ENCODE results near the gene METTL13.

METTL13 gene

DNA sequence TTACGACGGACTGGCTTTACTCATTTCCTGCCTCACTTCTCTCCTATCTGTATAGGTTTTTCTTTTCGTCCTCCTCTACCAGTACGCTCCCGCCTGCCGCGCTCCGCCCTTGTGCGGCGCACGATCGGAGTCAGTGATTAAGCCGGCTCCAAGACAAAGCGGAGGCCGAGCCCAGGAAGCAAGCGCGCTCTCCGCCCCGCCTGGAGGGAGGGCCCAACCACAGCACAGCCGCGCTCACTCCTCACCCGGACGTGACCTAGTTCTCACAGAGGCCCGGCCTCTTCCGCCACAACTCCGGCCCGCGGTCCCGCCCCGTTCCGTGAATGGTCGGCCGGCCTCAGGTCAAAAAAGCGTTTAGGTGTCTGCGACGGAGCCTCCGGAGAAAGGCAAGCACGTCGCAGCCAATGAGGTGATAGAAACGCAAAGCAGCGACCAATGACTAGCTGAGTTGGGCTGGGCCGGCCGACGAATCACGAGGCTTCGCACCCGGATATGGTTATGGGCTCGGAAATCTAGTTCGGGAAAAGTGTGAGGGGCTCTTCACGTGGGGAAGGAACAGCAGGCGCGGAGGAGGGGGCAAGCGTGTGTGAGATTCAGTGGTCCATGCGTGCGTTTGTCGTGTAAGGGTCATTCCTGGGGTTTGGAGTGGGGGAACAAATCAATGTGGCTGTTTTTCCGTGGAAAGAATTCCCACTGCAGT lies at the start of gene METTL13:
TSS of gene METTL13 (plus strand) at position 485 of the 700 bp plus-strand sequence. CDS start 308 bp downstream, outside the sequence.
- DNase-seq (ENCODE audit: low read depth): peak; percentile 98

- no peak for DNase-seq (ENCODE audit: low read depth)
These were observed 45.3 kb upstream of the METTL13 start for GRCh38 chr1:171736196-171736595.

GRCh38 chr1:171738911-171739310 lies 42.5 kb upstream of the METTL13 start:
- DNase-seq (ENCODE audit: low read depth): no peak

- DNase-seq (ENCODE audit: low read depth): no peak
These were observed 41.8 kb upstream of the METTL13 start for GRCh38 chr1:171739656-171740055.

- no peak for DNase-seq (ENCODE audit: low read depth)
These were observed 41.0 kb upstream of the METTL13 start for GRCh38 chr1:171740356-171740863.

DNA sequence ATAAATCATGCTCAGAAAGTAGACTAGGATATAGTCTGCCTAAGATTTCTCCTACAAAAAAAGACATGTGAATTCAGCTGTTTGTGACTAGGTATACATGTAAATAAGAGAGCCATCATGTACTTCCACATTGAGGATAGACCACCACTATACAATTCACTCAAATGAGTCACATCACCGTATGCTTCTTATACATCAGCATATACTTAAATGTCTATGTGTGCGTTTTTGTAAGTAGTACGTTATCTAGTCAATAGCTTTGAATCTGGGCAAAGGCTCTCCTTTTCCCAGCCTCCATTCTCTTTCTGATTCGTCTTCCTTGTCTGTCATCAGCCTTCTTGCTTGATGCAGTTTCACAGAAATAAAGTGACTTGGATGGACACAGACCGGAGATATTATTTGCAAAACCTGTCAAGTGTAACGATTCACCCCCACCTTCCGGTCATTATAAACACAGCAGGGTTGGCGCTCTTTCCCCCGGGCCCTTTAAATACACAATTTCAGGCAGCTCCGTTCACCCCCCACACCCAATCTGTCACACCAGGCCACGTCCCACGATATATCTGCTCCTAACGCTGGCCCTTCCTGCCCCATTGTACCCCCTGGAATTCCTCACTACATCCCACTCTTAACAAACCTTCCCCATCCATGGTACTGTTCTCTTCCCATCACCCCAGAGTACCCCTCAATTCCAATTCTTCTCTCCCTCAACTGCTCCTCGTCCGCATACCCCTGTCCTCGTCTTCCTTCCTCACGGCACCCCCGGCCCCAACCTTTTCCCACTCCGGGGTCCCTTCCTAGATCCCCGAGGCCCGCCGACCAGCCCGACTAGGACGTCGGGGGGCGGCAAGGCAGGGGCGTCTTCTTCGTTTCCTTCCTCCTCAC lies 40.2 kb upstream of the METTL13 start:
- DNase-seq (ENCODE audit: low read depth): no peak

- peak; percentile 75 for DNase-seq (ENCODE audit: low read depth)
These were observed 39.4 kb upstream of the METTL13 start, which contains the start of gene VAMP4 for GRCh38 chr1:171741872-171742576. Gene VAMP4 (minus strand): TSS chr1:171742065. CDS start chr1:171738414, 3,651 bp downstream.

DNA sequence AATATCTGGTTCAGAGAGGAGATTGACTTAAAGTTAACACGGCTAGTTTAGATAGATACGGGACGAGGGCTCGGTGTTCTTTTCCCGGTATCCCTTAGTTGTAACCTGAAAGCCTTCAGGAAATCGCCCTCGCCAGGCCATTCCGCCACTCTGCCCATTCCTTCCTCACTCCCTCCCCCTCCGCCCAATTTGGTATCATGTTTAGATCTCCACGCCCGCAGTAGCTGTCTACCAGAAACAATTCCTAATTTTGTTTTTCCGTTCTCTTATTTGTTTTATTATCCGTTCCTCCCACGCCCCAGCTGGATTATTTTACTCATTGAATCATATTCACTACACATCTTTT lies 38.9 kb upstream of the METTL13 start:
- DNase-seq (ENCODE audit: low read depth): no peak

- no peak for DNase-seq (ENCODE audit: low read depth)
These were observed 38.2 kb upstream of the METTL13 start for GRCh38 chr1:171743081-171743870.

- no peak for DNase-seq (ENCODE audit: low read depth)
These were observed 36.5 kb upstream of the METTL13 start for GRCh38 chr1:171744986-171745385.

DNA sequence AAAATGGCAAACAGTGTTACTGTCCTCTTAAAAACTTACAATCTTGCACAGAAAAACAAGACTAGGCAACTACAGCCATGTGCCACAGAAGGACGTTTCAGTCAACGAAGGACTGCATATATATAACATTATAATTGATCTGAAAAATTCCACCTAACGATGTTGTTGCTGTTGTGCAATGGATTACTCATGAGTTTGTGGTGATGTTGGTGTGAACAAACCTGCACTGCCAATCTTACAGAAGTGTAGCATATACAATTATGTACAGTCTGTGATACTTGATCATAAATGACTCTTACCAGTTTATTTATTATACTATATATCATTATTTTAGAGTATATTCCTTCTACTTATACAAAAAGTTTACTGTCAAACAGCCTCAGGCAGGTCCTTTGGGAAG lies 32.8 kb upstream of the METTL13 start:
- no peak for DNase-seq (ENCODE audit: low read depth)

DNA sequence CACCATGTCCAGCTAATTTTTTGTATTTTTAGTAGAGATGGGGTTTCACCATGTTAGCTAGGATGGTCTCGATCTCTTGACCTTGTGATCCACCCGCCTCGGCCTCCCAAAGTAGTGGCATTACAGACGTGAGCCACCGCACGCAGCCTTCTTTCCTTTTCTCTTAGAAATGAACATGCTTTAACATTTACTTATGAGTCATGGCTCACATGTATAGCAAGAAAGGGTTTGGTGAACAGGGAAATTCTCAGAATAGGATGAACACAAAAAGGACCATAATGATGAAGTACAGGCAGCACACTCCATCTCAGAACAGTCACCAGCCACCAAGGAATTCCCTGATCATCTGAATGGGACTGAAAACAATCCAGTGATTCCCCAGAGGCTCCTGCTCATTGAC lies 30.2 kb upstream of the METTL13 start:
- no peak for DNase-seq (ENCODE audit: low read depth)

GRCh38 chr1:171753182-171753581 lies 28.3 kb upstream of the METTL13 start:
- no peak for DNase-seq (ENCODE audit: low read depth)

DNA sequence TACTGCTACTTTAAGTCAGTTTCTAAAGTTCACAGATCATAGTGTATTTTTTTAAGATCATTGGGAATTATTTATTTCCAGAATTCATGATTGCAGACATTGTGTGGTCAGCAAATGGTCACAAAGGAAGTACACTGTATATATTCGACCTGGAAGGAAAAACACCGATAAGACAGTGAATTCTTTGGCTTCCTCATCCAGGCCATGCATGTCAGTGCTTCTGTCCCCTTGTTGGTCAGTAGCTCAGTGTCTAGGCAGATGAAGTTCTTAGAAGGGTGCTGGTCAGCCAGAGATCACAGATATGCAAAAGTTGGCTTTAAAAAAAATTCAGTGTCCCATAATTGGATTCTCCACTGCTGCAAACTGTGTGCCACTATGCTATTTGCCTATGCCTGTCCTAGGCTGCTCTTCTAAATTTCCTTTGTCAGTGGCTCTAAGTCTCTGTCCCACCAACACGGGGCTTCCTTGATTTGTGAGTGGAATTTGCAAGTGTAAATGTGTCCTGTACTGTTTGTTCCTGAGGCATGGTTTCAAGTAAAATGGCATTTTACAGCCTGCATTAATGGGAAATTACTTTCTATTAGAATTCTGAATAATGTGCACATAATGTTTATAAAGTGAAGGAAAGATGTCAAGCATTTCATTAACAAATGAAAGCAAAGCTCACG lies 27.6 kb upstream of the METTL13 start:
- DNase-seq (ENCODE audit: low read depth): no peak

DNA sequence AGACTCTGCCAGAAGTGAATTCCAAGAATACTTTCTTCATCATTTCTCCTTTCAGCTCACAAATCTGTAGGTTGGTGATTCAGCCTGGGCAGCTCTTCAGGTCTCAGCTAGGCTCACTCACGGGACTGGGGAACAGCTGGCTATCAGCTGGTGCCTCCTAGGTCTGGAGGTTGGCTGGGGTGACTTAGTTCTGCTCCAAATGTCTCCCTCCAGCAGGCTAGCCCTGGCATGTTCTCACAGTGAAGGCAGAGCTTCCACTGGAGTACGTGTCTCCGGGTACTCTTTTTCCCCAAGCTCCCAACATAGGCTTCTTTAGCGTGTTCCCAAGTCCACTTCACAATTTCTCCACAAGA lies 27.1 kb upstream of the METTL13 start:
- DNase-seq (ENCODE audit: low read depth): no peak

- no peak for DNase-seq (ENCODE audit: low read depth)
These were observed 26.5 kb upstream of the METTL13 start for GRCh38 chr1:171754971-171755370.

DNA sequence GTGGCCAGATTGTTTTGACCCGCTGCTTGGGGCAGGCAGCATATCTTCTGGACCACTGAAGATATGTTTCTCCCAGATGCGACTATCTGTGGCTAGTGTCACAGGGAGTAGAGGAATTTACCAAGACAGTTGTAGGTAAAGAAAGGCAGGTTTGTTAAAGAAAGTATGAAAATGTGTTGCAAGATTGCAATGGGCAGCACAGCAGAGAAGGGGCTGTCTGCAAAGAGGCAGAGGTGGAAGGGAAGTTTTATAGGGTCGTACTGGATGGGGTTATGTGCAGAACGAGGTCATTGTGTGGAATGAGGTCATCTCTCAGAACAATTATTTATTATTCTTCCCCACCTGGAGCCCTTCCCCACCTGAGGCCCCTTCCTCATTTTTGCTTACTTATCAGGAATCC lies 24.6 kb upstream of the METTL13 start:
- no peak for DNase-seq (ENCODE audit: low read depth)

GRCh38 chr1:171758011-171758410 lies 23.4 kb upstream of the METTL13 start:
- no peak for DNase-seq (ENCODE audit: low read depth)

- DNase-seq (ENCODE audit: low read depth): no peak
These were observed 19.3 kb upstream of the METTL13 start for GRCh38 chr1:171762143-171762563.

- DNase-seq (ENCODE audit: low read depth): no peak
These were observed 17.7 kb upstream of the METTL13 start for GRCh38 chr1:171763764-171764163.

GRCh38 chr1:171769171-171769570 lies 12.3 kb upstream of the METTL13 start:
- no peak for DNase-seq (ENCODE audit: low read depth)
